Measurements from ENCODE around the gene KLHL33.

Gene KLHL33, protein sequence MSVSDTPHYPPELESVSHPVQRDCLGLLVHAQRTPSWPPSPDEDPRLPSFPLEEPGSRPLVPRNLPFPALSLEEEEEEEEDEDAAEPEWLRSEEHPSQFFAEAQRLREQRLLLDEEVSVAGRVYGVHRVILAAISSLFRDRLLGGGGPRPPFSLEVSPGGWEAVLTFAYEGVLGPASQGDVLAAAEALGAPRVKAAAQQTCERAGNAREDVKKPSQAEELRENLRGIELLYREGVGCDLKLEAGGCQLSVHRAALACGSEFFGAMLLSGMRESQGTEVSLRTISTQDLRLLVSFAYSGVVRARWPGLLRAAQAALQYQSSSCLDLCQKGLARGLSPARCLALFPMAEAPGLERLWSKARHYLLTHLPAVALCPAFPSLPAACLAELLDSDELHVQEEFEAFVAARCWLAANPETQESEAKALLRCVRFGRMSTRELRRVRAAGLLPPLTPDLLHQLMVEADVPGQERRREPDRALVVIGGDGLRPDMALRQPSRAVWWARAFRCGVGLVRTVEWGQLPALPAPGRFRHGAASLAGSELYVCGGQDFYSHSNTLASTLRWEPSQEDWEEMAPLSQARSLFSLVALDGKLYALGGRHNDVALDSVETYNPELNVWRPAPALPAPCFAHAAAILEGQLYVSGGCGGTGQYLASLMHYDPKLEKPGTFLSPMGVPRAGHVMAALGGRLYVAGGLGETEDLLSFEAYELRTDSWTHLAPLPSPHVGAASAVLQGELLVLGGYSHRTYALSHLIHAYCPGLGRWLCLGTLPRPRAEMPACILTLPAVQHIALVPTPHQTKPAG

GRCh38 chr14:20435582-20436362 lies at the start of gene KLHL33:
KLHL33 (minus strand) TSS chr14:20436166; CDS start chr14:20435811, 355 bp downstream.
- DNase-seq = no peak

DNA sequence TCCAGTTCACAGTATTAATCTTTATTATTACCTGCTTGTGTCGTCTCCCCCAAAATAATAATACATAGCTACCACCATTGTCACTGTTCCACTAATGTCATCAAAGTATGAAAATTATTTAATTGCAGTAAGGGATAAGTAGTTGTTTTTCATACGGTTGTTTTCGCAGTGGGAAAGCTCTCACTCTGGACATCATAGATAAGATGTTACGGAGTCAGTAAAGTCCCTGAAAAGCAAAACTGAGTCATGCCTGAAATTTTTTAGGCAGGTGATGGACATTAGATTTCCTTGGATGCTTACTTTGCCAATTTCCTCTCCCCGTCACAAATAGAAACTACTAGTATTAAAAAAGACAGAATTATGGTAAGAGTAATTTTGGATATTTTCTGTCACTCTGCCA lies 46.4 kb upstream of the KLHL33 start:
- DNase-seq = no peak

- DNase-seq = no peak
Observed at GRCh38 chr14:20478894-20479293, 42.9 kb upstream of the KLHL33 start.

GRCh38 chr14:20477211-20477876 lies 41.4 kb upstream of the KLHL33 start:
- DNase-seq = peak; percentile 34 to 70

DNA sequence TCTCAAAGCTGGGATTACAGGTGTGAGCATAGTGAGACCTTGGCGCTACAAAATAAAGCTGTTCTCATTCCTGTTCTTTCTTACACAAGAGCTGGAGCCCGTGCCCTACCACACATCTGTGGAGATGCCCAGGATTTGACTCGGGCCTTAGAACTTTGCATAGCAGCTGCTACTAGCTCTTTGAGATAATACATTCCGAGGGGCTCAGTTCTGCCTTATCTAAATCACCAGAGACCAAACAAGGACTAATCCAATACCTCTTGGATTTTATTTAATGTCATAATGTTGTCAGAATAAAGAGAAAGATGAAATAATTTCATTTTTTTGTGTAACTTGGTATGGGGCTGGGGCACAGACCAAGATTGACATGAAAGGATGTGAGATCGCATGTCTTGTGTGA lies 40.8 kb upstream of the KLHL33 start:
- DNase-seq = no peak

- no peak for DNase-seq
Observed at GRCh38 chr14:20472536-20473169, 36.7 kb upstream of the KLHL33 start.

DNA sequence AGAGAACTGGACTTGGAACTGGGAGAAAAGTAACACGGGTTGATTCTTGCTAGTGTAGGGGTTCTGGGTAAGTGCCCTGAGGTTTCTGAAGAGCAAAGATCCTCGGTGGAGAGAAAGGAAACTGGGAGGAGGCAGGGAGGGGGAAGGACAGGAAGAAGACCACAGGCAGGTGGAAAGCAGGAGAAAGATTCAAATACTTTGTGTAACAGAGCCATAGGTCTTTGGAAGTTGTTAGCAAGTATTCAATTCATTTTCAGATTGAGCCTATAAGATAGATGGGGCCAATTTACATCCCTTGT lies 34.6 kb upstream of the KLHL33 start:
- peak in 1 of 2 experiments; percentile 35 for DNase-seq

DNA sequence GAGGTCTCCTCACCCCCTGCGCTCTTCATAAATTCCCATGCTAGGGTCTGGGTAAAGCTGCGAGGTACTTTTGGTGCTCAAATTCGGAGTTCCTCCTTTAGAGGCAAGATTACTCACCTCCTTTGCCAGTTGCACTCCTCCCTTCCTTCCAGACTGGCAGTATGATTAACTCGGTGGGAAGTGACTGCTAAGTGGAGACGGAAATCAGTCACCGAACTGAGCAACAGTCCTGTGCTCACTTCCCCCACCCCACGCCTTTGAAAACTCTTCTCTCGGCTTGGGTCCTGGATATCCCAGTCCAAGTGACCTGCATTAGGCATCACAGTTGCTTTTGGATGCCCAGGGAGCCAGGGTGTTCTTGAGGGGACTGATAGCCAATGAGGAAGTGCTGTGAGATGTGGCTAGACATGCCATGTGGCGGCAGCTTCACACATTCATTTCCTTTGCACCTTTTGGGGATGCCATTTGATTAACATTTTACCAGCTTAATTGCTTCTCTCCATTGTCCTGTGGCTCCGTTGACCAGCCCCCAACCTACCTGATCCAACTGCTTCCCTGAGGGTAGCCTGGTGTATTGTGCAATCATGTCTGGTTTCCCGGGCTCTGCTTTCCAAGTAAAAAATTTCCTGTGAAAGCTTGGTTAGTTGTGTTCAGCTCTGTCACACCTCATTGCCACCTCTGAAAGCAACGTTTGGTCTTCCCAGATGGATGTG lies 34.1 kb upstream of the KLHL33 start:
- peak; percentile 26 to 74 for DNase-seq

DNA sequence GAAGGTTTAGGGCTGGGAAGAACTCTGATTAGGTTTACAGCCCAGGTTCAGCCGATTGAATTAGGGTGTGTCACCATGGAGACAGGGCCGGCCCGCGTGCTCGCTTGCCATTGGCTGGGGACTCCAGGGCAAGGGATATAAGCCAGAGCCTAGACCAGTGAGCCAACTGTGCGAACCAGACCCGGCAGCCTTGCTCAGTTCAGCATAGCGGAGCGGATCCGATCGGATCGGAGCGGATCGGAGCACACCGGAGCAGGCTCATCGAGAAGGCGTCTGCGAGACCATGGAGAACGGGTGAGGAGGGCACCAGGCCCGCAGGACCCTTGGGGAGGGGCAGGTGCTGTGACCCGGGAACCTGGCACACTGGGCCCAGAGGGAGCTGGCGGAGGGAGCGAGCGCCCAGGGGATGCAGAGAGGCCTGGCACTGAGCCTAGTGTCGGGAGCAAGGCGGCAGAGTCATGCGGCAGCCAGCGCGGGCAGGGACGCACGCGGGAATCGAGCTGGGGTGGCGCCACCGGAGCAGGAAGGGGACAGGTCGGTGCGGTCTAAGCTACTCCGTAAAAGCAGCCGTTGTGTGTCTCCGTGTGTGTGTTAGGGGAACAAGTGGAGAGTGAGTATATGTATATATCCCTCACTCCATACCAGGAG lies 33.4 kb upstream of the KLHL33 start, which contains the start of gene PNP:
Gene PNP (plus strand): TSS at position 165 of the 648 bp plus-strand sequence. CDS start 119 bp downstream, at position 284.
- peak; percentile 73 to 91 for DNase-seq

GRCh38 chr14:20468764-20469241 lies 32.8 kb upstream of the KLHL33 start:
- no peak for DNase-seq

- peak; percentile 99 to 100 for DNase-seq
Observed at GRCh38 chr14:20461225-20462141, 25.5 kb upstream of the KLHL33 start, which contains the start of gene PIP4P1. PIP4P1 (minus strand) TSS chr14:20461434; CDS start chr14:20461325, 109 bp downstream.

DNA sequence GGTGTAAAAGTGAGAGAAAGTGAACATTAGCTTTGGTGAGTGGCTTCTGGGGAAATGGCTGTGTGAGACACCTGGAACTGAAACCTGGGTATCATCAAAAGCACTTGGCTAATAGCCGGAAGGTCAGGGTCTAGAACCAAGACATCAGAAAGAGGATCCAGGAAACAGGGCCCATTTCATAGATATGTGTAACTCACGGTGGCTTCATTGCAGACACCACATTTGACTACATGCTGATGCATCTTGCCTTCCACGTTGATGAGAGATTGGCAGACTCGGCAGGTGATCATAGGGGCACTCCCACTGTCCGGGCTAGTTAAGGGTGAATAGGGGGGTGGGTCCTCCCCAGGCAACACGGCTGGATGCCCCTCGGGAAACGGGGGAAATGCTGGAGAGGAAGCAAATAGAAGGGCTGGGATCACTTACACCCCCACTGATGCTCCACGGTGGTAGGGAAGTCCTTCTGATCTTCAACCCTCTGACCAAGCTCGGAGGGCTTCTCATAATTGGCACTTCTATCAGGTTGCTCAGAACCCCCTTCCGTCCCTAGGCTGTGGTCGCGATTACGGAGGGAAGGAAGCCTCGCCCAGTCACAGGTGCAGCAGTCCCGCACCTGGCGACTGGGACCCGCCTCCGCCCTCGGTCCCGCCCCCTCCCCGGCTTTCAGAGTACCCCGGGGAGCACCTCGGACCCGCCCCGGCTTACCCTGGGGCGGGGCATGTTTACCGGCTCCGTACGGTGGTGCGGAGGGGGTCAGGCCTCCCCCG lies 24.7 kb upstream of the KLHL33 start:
- DNase-seq = no peak

- DNase-seq = no peak
Observed at GRCh38 chr14:20458031-20458789, 22.2 kb upstream of the KLHL33 start.

GRCh38 chr14:20456971-20457370 lies 21.0 kb upstream of the KLHL33 start:
- no peak for DNase-seq

DNA sequence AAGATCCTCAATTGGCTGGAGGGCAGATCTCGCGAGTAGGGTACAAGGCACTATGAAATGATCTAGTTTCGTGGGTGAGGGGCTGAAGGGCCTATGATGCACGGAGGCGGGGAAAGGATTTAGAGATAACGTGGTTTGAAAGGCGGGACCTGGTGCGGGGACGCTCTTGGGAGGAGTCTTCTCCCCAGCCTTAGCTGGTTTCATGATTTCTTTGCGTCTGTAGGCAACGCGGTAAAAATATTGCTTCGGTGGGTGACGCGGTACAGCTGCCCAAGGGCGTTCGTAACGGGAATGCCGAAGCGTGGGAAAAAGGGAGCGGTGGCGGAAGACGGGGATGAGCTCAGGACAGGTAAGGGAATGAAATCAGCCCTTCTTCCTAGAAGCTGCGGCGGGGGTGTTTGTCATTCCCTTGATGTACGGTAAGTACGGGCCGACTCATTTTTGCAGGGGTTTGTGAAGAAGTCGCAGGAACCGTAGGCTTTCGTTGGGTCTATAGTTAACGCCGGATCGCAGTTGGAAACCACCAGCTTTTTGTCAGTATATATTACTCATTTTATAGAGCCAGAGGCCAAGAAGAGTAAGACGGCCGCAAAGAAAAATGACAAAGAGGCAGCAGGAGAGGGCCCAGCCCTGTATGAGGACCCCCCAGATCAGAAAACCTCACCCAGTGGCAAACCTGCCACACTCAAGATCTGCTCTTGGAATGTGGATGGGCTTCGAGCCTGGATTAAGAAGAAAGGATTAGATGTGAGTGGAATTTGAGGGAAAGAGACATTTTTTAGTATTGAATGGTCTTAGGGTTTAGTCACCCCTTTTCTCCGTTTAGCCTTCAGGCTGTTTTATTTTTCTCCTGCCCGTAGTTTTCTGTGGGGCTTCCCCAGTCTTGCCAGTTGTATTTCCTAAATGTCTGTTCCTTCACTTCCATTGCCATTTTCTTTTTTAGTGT lies 19.7 kb upstream of the KLHL33 start:
- DNase-seq = peak; percentile 76 to 94

GRCh38 chr14:20454516-20455354 lies 18.8 kb upstream of the KLHL33 start, which contains the start of the genes APEX1 and OSGEP:
APEX1 (plus strand) TSS chr14:20455226; CDS start chr14:20455646, 420 bp downstream.
OSGEP (minus strand) TSS chr14:20454812; CDS start chr14:20454683, 129 bp downstream.
- DNase-seq = peak; percentile 94 to 98

All from SW 1271 (cell line).